ENCODE measurements around the gene B4GALNT1.

DNA sequence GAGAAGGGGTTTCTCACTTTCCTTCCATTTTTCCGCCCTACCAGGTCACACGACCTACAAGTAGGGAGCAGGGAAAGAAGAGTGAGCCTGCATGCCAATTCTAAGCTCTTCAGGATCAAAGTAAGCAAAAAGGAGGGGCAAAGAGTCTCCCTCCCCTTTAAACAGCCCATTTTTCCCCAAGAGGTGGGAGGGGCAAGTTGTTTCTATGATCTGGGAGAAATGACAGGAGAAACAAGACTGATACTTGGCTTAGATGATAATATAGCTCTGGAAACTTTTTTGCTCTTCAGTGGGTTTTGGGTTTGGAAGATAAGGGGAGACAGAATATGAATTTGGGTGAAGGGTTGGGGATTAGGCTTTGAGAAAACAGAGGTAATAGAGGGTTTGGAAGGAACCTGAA is 26.6 kb downstream of the B4GALNT1 start:
- TF ChIP-seq, protein P1, sequence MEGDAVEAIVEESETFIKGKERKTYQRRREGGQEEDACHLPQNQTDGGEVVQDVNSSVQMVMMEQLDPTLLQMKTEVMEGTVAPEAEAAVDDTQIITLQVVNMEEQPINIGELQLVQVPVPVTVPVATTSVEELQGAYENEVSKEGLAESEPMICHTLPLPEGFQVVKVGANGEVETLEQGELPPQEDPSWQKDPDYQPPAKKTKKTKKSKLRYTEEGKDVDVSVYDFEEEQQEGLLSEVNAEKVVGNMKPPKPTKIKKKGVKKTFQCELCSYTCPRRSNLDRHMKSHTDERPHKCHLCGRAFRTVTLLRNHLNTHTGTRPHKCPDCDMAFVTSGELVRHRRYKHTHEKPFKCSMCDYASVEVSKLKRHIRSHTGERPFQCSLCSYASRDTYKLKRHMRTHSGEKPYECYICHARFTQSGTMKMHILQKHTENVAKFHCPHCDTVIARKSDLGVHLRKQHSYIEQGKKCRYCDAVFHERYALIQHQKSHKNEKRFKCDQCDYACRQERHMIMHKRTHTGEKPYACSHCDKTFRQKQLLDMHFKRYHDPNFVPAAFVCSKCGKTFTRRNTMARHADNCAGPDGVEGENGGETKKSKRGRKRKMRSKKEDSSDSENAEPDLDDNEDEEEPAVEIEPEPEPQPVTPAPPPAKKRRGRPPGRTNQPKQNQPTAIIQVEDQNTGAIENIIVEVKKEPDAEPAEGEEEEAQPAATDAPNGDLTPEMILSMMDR (conservative IDR thresholded peaks at IDR 0.05; ENCODE audit: low read length) = no peak
- TF ChIP-seq EZH2phosphoT487 (IDR thresholded peaks at IDR 0.05; ENCODE audit: borderline replicate concordance, low read depth, low read length) = no peak
